ENCODE measurements around the gene GBA3. TPM values are rescaled to one million over a fixed set of nuclear protein-coding genes. Genes with fewer than 3 reads are reported as not detected.

GBA3 gene
- total RNA-seq: not detected

DNA sequence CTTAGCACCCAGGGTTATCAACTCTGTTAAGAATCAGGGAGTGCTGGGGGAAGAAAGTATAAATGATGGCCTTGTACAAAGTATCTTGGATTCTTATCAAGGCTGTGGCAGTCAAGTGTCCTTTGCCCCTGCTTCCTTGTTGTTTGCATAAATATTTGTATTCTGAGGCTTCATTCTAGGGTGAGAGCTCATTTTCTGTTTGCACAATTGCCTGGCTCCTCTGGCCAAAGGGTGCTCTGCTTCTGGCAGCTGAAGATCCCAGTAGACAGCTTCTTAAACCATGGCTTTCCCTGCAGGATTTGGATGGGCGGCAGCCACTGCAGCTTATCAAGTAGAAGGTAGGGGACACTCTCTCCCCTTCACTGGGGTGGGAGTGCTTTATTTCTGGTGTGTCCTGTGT is at the start of gene GBA3:
GBA3 (plus strand) TSS at position 202 of the 400 bp plus-strand sequence.
- ATAC-seq: no peak
- H3K27ac ChIP-seq: no peak within 1 kb of the TSS
- no peaks in the 10 kb centered on the region for H3K4me1 ChIP-seq
- 55 to 67% methylated on average over 1 of the region's 1 CpG for WGBS, 2 donors (ENCODE audit: low coverage in 1 of 2)
- no peaks in the 10 kb centered on the region for H3K9me3 ChIP-seq
- no peaks in the 10 kb centered on the region for H3K36me3 ChIP-seq
- TF ChIP-seq POLR2A (IDR thresholded peaks at IDR 0.05): no peak
- TF ChIP-seq CTCF (IDR thresholded peaks at IDR 0.05): no peak
- TF ChIP-seq POLR2AphosphoS5 (IDR thresholded peaks at IDR 0.05): no peak
- no peak for TF ChIP-seq EP300 (IDR thresholded peaks at IDR 0.05)
- no peaks in the 10 kb centered on the region for H3K27me3 ChIP-seq
- no peak within 1 kb of the TSS for H3K4me3 ChIP-seq

- no peaks in the 10 kb centered on the region for H3K27me3 ChIP-seq
- H3K4me1 ChIP-seq: no peaks in the 10 kb centered on the region
- H3K4me3 ChIP-seq: no peak overlapping the region
- H3K36me3 ChIP-seq: no peaks in the 10 kb centered on the region
- peaks cover 0 to 16% (median 0%) of the 10 kb centered on the region in 3 donors for H3K9me3 ChIP-seq
- 85 to 93% methylated on average over 3 to 4 of the region's 4 CpGs for WGBS, 2 donors (ENCODE audit: low coverage in 1 of 2)
- no peak overlapping the region for H3K27ac ChIP-seq
- no peak for ATAC-seq
- no peak for TF ChIP-seq POLR2A (IDR thresholded peaks at IDR 0.05)
- TF ChIP-seq CTCF (IDR thresholded peaks at IDR 0.05): no peak
- TF ChIP-seq EP300 (IDR thresholded peaks at IDR 0.05): no peak
- TF ChIP-seq POLR2AphosphoS5 (IDR thresholded peaks at IDR 0.05): no peak
Measured at GRCh38 chr4:22643952-22644351, 48.8 kb upstream of the GBA3 start.

DNA sequence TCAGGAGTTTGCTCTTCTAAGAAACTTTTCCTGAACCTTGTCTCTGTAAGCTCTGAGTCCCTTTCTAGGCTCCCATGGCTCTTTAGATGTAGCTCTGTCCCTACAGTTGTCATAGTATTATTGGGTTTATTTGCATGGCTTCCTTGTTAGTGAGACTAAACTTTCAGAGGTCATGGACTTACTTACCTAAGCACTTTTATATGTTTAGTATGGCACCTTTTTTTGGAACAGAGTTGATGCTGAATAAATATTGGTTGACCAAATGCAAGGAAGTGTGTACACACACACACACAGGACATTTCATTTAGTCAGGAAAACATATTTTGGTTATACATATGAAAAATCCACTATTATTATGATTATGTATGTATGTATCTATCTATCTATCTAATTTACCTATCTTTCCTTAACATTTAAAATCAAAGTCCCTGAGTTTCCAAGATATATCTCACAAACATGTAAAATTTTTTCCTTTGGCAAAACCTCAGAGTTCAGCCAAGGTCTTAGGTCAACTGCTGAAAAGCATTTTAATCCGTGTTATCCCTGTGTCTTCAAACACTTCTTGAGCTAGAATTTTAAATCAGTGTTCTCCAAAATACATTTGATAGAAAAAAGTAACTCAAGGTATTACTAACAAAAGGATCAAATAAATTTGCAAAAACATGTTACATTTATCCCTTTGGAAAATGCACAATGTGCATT is 47.1 kb upstream of the GBA3 start:
- no peak for ATAC-seq
- Histone ChIP-seq H3K27ac (no peak overlapping the region), H3K9me3 (peaks cover 0 to 5% (median 0%) of the 10 kb centered on the region in 3 donors), H3K4me1 (no peaks in the 10 kb centered on the region), H3K27me3 (no peaks in the 10 kb centered on the region), H3K36me3 (no peaks in the 10 kb centered on the region), H3K4me3 (no peak overlapping the region)
- WGBS, 2 donors (ENCODE audit: low coverage in 1 of 2): 58 to 80% methylated on average over 1 of the region's 1 CpG
- TF ChIP-seq EP300 (IDR thresholded peaks at IDR 0.05) (no peak), CTCF (IDR thresholded peaks at IDR 0.05) (no peak), POLR2A (IDR thresholded peaks at IDR 0.05) (no peak), POLR2AphosphoS5 (IDR thresholded peaks at IDR 0.05) (no peak)

GRCh38 chr4:22648996-22649395 is 43.7 kb upstream of the GBA3 start:
- ATAC-seq: no peak
- H3K36me3 ChIP-seq: no peaks in the 10 kb centered on the region
- no peak overlapping the region for H3K4me3 ChIP-seq
- 80 to 84% methylated on average over 7 to 8 of the region's 8 CpGs for WGBS, 2 donors (ENCODE audit: low coverage in 1 of 2)
- TF ChIP-seq POLR2A (IDR thresholded peaks at IDR 0.05) (no peak), EP300 (IDR thresholded peaks at IDR 0.05) (no peak), POLR2AphosphoS5 (IDR thresholded peaks at IDR 0.05) (no peak), CTCF (IDR thresholded peaks at IDR 0.05) (no peak)
- H3K4me1 ChIP-seq: no peaks in the 10 kb centered on the region
- H3K27ac ChIP-seq: no peak overlapping the region
- no peaks in the 10 kb centered on the region for H3K9me3 ChIP-seq
- no peaks in the 10 kb centered on the region for H3K27me3 ChIP-seq

DNA sequence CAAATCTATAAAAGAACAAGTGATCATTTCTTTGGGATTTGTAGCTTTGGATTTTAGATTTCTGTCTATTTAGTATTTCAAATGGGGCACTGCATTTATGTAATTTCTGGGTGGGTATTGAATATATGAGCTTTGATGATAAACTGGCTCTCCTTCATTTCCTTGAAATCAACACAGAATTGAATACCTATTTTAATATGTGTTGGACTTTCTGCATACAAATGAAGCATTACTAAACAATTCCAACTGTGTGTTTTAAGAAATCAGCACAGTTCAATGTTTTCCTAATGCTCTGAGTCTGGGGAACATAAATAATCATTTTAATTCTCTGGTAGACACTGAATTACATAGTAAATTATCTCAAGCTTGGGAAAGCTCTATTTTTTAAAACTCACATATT is 42.0 kb upstream of the GBA3 start:
- Histone ChIP-seq H3K27ac (no peak overlapping the region), H3K36me3 (no peaks in the 10 kb centered on the region), H3K4me1 (no peaks in the 10 kb centered on the region), H3K27me3 (no peaks in the 10 kb centered on the region), H3K9me3 (no peaks in the 10 kb centered on the region), H3K4me3 (no peak overlapping the region)
- no peak for ATAC-seq
- TF ChIP-seq CTCF (IDR thresholded peaks at IDR 0.05) (no peak), POLR2A (IDR thresholded peaks at IDR 0.05) (no peak), EP300 (IDR thresholded peaks at IDR 0.05) (no peak), POLR2AphosphoS5 (IDR thresholded peaks at IDR 0.05) (no peak)

Data from gastroesophageal sphincter (tissue), 4 donors.